ENCODE results near the gene PHLDA3.
A peak's percentile ranks its signal among the peaks of the same experiment; 100 is the strongest.

The PHLDA3 gene

DNA sequence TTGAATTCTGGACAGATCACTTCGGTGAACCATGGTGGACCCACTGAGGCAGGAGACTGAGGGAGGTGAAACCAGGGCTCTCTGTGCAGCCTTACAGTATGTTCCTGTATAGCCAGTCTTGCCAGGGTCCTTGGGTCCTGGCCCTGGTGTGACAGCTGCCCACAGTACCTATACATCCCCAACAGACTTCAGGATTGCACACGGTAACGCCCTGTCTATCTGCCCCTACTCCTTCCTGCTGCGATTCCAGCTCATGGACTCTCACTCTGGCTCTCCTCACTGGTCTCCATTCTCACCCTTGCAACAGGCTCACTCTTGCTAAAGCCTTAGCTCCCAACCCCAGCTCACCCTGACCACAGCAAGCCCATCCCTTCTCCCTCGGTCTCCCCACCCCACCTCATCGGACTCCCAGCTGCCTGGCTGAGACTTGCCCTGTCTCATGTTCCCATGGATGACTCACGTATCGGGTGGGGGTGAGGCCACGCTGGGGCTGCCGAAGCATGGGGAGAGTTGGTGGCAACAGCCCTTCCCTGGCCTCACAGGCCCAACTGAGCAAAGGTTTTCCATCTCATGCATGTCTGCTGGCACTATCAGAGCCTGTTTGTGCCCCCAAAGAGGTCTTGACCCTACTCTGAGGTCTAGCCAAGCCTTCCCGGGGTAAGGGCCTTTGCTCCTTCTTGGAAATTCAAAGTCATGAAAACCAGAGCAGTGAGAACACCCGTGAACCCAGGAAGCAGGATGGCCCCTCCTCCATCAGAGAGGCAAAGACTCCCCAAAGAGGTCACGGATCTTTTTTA is 7.1 kb downstream of the PHLDA3 start:
- DNase-seq (ENCODE audit: low spot score), result peak; percentile 95

DNA sequence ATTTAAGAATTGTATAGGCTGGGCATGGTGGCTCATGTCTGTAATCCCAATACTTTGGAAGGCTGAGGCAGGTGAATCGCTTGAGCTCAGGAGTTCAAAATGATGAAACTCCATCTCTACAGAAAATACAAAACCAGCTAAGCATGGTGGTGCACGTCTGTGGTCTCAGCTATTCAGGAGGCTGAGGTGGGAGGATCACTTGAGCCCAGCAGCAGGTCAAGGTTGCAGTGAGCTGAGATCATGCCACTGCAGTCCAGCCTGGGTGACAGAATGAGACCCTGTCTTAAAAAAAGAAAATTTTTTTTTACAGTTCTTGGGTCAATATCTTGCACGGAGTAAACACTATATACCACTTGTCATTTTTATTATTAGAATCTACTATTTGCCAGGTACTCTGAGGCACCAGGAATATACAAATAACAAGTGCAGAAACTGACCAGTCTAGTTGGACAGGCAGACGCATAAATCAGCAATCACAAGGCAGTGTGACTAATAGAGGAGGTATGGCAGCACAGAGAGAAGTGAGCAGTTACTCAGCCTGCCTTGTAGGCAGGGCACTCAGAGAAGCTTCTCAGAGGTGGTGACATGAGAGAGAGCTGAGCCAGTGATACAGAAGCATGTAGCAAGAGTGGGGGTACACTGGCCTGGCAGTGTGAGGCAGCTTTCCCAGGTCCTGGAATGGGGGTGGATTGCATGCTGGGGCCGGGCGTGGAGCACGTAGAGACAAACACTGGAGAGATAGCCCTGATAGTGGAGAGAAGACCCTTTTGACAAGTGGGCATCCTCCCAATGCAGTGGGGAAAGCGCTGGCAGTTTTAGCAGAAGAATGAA is 8.0 kb downstream of the PHLDA3 start:
- peak; percentile 92 for DNase-seq (ENCODE audit: low spot score)

DNA sequence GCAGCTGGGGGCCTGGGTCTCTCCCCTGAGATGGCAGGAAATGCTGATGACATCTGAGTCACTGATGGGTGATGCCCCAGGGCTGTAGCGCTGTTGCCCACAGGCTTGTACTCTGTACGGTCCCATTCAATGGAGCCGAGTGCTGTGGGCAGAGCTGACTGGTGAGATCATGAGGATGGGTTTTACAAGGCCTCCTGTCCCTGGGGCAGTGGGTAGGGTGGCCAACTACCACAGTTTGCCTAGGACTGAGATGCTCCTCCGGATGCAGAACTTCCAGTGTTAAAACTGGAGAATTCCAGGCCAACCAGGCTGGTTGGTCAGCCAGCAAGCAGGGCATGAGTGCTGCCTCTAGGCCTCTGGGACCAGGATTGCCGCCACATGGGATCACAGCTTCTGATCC is 9.2 kb downstream of the PHLDA3 start:
- no peak for DNase-seq (ENCODE audit: low spot score)

DNA sequence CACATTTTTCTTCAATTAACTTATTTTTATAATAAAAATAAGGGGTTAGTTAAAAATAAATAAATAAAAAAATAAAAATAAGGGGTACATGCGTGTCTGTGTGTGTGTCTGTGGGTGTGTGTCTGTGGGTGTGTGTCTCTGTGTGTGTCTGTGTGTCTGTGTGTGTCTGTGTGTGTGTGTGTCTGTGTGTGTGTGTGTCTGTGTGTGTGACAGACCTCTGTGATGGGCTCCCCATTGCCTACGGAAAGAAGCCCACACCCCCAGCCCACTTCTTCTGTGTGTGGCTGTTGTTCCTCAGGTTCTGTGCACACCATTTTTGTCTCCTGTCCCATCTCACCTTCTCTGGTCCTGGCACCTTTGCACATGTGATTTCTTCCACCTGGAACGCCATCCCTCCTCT is 9.9 kb downstream of the PHLDA3 start:
- no peak for DNase-seq (ENCODE audit: low spot score)

DNA sequence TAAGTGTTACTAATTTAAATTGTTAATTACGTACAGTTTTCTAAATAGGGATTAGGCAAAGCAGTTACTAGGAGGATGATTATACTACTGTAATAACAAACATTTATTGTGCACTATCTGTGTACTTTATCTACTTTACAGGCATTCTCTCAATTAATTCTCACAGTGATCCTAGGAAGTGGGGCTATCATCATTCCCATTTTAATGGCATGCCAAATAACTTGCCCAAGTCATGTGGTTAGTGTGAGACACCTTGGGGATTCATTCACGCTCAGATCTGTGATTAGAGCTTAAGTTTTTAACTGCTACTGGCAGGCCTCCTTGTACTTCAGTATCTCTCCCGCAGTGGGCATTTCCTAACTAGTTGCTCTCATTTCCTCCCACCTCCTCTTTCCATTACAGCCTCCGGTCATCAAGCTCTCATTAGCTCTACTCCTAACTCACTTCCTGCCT is 11.5 kb downstream of the PHLDA3 start:
- no peak for DNase-seq (ENCODE audit: low spot score)

DNA sequence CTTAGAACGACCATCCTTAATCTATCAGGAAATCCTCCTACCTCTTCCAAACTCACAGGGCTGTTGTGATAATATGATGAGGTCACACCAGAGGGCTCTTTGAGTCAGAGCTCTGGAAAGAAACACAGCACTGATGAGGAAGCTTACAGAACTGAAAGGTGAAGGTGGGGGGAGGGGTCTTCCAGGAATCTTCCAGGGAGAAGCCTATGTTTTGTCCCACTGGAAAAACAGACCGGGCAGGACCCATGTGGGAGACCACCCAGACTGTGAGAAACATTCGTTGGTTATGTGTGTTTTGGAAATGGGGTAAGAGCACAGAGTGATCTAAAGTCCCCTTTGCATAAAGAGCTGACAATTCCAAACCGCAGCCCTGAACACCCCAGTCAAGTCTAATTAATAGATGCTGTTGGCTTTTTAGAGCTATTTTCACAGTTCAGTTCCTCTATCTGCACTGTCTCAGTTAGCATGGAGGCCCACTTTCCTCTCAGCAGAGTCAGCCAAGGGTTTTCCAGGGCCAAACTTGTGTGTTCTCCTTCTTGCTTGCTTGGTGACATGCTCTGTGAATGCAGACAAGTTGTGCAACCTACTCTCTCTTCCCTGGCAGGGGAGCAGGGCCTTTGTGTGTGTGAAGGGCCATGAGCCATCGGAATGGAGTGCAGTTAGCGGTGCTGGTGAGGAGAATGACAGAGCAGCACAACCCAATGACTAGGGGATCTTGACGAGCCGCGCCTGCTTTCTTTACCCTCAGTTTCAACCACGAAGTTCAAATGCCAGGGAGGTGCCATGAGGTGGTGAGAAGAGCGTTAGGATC is 12.3 kb downstream of the PHLDA3 start:
- DNase-seq (ENCODE audit: low spot score), result peak; percentile 70

DNA sequence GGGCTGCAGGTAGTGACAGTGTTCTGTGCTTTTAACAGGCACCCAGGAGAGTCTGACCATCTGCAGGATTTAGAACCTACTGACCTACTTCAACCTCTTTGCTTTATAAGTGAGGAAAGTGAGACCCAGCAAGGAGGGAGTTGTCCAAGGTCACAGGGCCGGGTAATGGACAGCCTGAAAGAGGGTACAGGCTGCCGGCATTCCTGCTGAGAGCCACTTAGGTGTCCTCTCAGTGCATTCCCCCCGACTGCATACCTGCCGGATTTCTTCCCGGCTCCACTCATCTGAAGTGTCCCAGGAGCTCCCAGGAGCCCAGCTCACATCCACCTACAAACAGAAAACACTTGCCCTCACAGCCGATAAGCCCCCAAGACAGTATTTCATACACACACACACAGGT is 13.9 kb downstream of the PHLDA3 start:
- DNase-seq (ENCODE audit: low spot score), result no peak

DNA sequence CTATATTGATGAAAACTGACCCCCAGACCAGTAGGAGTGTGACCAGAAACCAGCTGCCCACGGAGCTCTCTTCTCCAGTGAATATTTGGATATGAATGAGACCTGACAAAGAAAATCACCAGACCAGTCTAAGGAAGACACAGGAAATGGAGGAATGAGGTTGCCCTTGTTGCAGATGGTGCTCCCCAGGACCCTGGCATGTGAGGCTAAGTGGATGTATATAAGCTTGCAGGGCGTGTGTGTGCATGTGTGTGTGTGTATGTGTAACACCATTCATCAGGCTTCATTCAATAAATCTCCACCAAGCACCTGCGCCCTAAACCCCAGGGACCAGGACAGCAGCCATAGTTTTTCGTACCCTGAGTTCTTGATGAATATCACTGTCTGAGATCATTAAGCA is 14.4 kb downstream of the PHLDA3 start:
- no peak for DNase-seq (ENCODE audit: low spot score)

DNA sequence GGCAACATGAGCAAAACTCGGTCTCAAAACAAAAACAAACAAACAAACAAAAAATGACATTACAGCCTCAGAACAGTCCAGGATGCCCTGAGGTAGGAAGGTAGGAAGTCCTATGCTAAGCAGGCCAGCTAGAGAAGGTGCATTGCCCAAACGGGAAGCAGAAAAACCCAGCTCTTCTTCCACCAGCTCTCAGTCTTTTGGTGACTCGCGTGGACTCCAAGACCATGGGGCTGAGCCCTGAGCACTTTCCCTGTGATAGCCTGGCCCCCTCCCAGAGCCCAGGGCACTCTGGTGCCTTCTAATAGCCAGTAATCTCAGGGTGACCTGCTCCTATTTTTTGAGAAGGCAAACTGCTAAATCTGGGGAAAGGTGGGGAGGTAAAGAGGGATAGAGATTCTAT is 16.1 kb downstream of the PHLDA3 start:
- DNase-seq (ENCODE audit: low spot score), result no peak

DNA sequence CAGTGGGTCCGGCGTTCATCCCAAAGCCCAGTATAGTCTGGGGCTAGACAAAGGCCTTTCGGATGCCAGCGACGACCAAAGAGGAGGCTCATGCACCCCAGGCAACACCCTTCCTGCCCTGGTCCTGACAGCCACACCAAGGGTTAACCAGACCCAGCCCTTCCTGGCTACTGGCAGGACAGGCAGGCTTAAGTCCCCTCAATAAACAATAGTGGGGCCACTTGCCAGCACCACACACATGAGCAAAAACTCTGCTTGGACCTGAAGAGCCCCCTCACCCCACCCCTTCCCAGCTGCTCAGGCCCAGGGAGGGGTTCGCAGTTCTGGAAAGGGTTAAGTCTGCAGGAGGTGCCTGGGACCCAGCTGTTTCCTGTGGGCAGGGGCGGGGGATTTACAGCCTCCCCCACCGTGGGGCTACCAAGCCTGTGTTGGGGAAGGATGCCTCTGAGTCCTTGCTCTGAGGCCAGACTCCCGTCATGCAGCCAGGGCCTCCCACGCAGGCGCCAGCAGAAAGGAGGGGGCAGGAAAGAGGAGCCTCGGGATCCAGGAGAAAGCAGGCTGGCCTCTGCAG is 18.2 kb downstream of the PHLDA3 start:
- peak; percentile 55 for DNase-seq (ENCODE audit: low spot score)

DNA sequence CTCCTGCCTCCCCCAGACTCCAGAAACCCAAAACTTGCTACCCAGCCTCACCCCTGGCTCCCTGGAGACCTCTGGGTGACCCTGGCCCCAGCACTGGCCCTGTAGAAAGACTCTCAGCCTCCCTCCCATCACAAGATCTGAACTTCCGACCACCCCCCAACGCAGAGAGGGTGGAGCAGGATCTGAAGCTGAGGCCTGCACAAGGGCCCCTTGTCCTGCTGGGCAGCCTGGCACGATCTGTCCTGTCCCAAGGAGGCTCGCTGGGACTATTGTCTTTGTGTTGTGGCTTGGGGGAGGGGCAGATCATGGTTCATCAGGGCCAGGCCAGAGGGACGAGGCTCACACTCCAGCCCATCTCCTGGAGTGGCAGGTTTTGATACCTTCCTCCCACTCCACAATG is 20.0 kb downstream of the PHLDA3 start:
- peak; percentile 79 for DNase-seq (ENCODE audit: low spot score)

DNA sequence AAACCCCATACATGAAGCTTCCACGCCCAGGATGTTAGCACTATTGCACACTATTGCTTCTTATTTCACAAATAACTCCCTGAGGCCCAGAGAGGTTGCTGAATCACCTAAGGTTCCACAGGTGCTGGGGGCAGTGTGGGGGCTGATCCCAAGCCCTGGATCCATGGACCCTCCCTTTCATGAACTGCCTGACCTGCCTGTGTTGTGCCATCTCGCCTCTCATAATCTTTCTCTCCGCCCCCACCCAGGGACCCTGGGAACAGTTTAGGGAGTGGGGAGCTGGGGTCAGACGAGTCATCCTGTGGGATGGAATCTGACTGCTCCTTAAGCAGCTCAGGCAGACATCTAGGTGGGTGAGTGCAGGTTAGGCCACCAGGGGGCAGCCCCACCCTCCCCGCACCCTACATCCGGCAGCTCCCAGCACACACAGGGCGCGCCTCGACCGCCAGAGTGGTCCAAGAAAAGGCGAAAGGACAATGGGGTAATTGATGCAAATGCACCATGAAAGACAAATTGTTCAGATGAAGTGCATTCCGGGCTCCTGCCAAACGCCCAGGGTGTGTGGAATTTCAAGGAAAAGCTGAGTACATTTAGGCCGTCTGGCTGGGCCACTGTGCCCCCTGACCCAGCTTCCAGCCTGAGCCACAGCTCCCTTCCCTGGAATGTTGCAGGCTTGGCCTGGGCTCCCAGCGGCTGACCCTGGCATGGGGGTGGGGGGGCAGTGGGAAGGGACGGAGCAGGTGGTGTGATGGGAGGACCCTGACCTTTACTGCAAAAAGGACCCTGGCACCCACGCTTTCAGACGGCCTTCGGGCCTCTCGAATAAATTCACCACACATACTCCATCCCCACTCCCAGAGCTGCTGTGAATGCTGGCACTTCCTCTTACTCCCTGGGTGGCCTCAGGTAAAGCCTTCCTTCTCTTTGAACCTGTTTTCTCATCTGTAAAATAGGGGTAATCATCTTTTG is 20.8 kb downstream of the PHLDA3 start:
- peak; percentile 86 for DNase-seq (ENCODE audit: low spot score)

DNA sequence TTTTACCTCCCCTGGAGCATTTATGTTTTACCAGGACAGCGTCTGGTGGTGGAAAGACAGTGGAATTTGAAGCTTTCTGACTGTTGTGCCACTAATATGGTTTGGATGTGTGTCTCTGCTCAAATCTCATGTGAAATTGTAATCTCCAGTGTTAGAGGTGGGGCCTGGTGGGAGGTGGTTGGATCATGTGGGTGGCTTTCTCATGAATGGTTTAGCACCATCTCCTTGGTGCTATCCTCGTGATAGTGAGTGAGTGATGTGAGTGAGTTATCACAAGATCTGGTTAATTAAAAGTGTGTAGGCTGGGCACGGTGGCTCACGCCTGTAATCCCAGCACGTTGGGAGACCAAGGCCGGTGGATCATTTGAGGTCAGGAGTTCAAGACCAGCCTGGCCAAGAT is 23.7 kb downstream of the PHLDA3 start:
- DNase-seq (ENCODE audit: low spot score), result no peak

DNA sequence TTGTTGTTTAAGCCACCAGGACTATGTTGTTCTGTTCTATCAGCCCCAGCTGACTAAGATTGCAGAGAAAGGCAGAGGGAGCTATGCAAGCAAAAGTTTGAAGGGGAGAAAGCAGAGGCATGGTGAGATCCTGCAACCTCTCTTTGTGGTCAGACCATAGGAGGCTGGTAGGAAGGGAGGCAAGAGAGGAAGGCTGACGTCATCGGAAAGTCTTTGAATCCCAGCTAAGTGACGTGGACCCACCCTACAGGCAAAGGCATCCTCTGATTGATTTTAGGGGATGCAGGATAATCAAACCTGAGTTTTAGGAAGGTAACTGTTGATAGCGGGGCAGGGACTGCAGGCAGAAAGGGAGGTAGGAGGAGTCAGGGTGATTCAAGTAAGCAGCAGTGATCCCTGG is 24.2 kb downstream of the PHLDA3 start:
- DNase-seq (ENCODE audit: low spot score), result peak; percentile 71

DNA sequence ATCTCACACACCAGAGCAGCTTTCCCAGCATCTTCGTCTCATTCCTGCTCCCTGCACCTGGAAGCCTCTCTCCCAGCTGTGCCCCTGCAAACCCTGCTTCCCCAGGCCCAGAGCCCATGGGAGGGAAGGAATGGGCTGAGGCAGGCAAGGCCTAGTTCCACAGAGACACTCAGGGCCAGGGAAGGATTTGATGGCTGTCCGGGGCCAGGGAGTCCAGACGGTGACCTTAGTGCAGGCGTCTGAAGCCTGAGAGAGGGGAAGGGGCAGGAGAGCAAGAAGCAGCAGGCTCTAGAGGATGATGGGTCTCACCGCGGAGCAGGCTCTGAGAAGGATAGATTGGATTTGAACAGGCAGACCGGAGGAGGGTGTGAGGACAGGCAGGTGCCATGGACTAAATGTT is 25.2 kb downstream of the PHLDA3 start:
- DNase-seq (ENCODE audit: low spot score), result no peak

DNA sequence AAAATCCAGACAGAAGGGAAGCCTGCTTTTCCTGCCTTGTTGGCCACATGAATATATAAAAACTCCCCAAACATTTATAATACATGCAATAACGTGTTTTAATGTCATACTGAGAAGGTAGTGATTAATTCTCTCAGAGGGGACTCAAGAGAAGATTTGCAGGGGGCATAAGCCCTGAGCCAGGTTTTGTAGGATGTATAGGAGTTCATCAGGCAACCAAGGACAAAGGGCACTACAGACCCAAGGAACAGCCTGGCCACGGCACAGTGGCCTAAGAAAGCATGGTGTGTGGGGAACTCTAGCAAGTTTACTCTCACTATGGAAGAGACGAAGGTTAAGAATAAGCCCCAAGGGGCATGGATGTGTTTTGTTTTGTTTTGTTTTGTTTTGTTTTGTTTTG is 32.0 kb downstream of the PHLDA3 start:
- no peak for DNase-seq (ENCODE audit: low spot score)

DNA sequence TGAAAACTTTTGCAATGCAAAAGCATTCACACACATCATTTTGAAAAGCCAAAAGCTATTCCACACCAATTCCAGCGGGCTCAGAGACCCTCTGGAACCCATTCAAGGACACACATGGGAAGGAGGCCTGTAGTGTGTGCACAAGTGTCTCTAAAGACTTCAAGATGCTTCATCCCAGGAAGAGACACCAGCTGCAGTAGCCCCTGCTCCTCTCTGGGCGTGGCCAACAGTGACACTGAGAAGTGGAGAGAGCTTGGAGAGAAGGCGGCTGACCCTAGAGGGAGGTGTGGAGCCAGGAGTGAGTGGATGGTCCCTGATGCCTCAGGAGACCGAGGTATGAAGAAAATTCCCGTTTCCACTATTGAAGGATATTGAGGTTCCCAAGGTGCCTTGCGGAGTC is 32.6 kb downstream of the PHLDA3 start:
- DNase-seq (ENCODE audit: low spot score), result peak; percentile 65

DNA sequence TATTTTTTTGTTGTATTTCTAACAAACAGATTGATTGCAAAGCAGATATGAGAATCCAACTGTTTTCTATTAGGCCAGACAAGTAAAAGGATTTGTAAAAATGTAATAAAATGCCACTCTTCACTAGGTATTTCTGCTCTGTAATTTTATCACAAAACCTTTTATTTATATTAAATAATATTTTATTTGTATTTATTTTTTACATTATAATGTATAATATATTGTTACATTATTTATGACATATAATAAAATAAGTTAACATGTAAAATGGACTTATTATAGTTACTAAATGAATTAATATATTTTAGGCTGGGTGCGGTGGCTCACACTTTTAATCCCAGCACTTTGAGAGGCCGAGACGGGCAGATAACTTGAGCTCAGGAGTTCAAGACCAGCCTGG is 34.7 kb downstream of the PHLDA3 start:
- DNase-seq (ENCODE audit: low spot score), result no peak

DNA sequence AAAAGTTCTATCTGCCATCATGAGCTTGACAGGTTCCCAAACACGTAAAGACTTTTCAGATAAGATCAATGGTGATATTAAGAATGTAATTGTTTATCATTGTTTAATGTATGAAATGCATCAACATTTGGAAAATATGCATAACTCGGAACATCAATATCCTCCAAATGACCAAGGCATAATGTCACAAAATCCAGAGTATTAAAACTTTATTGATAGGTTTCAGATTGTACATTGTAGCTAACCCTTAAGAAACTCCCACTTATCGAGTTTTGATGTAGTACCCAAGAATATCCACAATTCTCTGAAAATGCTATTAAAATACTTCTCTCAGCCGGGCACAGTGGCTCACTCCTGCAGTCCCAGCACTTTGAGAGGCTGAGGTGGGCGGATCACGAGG is 35.4 kb downstream of the PHLDA3 start:
- no peak for DNase-seq (ENCODE audit: low spot score)

DNA sequence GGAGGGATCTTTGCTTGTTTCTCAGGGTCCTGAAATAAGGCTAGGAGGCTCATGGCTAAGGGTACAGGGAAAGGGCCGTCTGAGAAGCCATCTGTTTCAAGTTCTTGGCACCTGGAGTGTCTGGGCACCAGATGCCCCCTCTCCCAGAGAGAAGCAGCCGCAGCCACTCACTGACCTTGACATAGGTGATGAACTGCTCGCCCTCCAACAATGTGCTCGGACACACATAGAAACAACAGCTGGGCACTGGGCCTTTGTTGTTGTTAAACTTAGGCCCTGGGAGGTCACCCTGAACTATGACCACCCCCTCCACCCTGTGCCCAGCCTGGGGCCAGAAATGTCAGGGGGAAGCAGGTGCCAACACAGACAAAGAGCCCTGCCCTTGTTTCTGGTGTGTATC is 38.2 kb downstream of the PHLDA3 start:
- DNase-seq (ENCODE audit: low spot score), result no peak
